ENCODE measurements around the gene STYXL2.

The STYXL2 gene

DNA sequence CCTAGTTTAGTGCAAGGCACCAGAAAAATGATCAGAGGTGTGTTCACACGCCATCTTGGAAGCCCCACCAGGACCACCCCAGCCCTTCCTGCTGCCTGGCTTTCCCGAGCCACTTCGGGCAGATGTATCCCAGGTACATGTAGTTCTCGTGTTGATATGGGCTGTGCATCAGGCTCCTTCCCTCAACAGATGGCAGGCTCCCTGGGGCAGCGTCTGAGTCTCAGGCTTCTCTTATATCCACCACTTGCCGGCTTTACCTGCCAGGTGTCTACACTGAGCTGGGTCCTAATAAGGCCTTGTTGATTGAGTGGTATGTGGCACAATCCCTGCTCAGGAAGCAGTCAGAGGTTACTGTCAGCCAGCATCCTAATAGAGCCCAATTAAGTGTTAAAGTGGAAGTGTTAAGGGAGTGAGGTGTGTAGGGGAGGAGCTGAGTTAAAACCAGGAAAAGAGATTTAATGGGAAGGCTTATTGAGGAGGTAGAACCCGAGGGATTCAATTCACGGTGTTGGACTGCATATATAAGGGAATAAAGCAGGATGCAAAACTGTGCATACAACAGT is 12.2 kb upstream of the STYXL2 start:
- no peak for DNase-seq

DNA sequence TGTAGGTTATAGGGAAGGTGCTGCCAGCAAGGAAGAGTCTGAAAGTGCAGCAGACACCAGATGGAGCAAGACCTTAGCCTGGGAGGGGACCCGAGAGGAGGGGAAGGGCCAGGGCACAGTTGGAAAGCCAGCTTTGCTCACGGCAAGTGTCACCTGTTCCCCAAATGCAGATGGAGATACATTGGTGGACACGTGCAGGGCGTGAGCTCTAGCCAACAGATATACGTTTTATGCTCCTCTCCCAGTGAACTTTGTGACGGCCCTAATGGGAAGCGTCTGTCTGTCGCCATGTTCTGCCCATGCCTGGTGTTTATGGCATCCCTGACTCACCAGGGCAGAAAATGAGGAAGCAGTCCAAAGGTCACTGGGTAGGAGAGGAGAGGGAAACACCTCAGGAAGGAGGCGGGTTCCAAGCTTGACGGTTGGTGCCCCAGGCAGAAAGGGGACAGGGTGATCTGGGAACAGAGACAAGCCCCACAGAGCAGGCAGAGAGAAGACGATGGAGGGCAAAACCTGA is 11.3 kb upstream of the STYXL2 start:
- no peak for DNase-seq

DNA sequence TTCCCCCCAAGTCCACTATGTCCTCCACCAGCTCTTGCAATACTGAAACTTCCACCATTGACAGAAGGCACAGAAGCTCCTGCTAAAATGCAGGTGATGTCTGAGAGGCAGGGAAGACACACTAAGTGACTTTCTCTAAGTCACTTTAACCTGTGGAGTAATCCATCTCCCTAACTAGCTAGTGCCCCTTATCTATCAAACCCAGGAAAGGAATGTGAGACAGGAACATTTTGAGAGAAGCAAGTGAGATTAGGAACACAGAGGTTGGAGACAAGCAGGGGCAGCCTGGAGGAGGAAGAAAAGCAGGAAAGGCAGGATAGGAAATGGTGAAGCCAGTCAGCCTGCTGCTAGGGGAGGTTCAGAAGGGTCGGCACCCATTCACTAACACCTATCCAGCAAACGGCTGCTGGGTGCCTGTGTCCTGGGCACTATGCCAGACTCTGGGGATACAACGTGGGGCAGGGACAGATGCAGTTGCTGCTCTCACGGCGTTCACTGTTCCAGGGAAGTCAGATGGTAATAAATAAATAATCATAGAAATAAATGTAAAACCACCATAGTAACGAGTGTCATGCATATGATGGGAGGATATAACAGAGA is 10.7 kb upstream of the STYXL2 start:
- no peak for DNase-seq

DNA sequence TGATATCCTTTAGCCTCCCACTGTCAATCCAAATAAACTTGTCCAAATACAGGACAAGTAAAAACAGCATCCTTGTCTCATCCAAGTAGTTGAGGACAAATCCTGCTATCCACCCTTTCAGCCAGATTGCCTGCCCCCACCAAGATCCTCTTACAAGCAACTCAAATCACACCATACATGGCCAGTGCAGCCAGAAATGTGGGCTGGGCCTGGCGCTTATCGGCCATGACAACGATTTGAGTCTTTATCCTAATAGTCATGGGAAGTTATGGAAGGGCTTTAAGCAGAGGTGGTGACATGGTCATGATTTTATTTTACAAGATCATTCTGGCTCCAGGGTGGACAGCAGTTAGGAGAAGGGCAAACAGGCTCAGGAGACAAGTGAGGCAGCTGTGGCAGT is 10.0 kb upstream of the STYXL2 start:
- no peak for DNase-seq

DNA sequence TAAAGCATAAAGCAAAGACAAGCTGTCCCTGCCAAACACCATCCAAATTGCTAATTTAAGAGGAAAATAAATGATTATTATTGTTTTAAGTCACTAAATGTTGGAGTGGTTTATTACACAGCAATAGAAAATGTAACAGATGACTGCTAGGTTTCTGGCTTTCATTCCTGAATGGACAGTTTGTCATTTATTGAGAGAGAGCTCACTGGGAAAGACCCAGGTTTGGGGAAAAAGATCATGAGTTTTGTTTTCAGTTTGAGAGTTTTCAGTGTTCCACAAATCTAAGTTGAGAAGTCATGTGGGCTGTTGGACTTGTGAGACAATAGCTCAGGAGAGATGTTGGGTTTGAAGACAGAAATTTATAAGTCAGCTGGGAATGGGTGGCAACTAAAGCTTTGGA is 9.1 kb upstream of the STYXL2 start:
- DNase-seq: no peak

DNA sequence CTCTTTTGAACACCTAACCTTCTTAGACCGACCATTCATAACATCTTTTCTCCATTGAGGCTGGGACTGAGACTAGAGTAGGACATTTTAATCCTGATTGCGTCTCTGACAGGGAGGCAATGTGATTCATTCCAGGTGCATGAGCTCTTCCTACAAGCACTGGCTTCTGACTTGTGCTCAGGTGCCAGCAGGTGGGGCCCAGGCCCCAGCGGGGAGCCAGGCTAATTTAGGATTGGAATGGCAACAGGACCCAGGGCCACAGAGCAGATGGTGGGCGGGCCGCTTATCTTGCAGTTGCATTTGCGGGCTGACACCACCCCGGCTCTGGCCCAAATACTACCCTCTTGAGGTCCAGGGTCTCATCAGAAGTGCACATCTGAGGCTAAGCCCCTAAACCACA is 7.8 kb upstream of the STYXL2 start:
- DNase-seq: no peak

DNA sequence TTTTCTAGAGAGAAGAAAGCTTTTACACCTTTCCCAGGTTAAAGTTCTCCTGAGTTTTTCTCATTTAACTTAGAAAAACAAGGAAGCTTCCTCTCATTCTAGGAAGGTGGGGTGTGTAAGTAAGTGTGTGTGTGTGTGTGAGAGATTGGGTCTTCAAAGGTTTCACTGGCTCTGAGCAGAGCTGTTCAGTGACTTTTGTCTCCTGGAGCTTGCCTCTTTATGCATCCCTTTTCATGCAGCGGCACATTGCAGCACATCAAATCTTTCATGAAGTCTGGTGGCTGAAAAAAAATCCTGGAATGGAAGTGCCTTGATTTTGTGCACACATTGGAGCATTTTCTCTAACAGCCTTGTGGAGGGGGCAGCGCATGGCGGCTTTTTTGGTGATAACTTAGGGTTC is 7.1 kb upstream of the STYXL2 start:
- no peak for DNase-seq

DNA sequence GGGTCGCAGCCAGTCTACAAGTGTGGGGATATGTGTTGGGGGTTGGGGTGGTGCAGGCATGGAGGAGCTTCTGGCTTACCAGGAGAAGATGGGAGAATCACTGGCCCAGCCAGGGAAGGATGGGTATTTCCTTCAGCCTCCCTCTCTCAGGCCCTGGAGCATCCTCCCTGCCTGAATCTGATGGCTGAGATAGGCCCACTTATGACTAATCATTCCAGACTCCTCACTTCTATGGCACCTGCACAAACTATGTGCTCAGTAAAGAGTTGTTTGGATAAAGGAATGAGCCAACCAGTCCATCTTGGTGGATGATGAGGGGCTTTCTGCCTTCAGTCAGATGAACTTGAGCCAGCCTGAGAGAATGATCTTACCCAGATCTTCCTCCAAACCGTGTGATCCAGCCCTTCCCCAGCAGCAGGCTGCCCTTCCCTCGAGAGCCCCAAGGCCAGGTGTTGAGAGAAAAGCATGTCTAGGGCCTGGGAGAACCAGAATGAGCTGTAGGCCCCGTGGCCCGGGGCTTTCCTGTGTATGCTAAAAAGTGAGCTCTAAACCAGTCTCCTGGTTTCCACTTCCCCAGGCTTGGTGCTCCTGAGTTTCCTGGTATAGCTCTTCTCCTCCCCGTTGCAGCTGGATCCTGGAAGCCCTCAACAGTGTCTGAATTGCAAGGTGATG is 5.0 kb upstream of the STYXL2 start:
- no peak for DNase-seq

DNA sequence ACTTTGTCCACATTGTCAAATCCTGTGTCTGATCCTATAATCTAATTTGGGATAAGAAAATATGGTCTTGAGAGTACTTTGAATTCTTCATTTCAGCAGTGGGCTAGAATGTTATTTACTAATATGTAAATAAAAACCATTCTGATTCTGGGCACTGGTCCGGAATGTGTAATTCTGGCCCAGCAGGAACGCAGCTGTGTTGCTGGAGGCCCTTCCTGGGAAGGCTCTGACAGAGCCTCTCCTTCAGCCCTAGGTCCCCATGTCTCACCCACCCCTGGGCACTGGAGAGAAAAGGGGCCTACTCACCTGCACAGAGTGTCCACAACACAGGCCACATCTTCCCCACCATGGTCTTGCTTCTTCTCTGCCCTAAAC is 3.9 kb upstream of the STYXL2 start:
- DNase-seq: no peak

DNA sequence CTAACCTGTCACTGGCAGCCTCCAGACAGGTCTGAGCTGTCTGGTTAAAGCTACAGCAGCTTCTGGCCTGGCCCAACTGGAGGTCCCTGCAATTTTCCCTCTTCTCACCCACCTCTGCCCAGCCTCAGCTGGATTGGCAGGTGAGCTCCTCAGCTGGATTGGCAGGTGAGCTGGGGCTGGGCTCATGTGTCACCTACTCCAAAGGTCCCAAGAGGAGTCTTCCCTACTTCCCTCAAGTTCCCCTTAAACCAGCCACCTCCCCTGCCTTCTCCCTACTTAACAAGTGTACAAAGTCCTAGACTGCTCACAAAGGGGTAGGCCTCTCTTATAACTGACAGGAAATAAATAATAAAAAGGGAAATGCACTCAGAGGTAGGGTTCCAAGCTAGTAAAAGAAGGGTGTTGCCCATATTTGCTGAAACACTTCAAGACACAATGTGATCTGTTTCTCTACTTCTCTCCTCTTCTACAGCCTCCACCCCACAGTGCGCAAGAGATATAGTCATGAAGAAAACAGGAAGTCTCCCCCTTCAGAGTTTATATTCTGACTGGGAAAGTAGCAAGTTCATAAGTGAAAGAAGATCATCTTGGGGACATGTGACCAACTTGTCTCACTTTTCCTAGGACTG is 3.4 kb upstream of the STYXL2 start, which contains the start of gene GPA33:
GPA33 (minus strand) TSS at position 64 of the 629 bp plus-strand sequence. CDS start 90 bp downstream, outside the sequence.
- no peak for DNase-seq

DNA sequence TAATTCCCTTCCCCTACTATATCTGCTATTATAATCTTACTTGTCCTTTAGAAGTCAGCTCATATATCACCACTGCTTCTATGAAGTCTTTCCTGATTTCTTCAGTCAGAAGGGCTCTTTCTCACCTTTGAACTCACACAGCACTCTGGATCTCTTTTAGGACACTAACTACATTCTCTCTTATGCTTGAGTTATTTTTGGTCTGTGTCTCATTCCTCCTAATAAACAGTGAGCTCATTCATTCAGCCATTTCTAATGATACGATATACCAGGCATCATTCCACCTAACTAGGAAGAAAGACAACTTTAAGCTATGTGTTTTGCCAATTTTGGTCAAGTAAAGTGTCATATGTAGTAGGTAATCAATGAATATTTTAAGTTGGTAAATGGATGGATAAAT is 1.2 kb upstream of the STYXL2 start:
- DNase-seq: no peak

DNA sequence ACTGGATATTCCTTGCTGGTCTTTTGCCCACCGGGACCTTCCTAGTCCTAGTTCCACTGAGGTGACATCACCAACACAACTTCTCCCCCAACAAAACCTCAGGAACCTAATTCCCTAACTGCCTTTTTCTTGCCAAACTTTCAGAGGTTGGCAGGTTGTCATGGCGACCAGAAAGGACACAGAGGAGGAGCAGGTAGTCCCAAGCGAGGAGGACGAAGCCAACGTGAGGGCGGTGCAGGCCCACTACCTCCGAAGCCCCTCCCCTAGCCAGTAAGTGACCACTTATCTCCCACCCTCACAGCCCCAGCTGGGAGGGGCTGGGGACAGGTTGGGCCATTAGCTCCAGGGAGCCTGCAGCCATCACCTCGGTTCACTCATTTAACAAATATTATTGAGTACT is 815 bp downstream of the STYXL2 start:
- DNase-seq: no peak

DNA sequence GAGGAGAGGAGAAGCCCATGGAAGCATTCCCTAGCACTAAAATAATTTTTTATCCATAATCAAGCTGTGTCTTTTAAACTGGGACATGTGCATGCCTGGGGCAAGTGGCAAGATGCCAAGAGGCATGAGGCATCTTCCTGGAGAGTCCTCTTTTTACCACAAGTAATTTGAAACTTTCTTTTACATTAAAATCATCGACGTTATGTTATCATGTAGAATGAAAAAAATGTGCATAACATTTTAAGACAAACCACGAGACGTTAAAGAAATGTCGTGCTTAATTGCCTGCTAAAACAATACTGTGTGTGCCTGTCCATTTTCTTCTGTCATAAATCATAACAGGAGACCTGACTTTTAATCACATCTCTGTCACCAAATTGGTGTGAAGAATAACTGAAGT is 1.5 kb downstream of the STYXL2 start:
- DNase-seq: no peak

DNA sequence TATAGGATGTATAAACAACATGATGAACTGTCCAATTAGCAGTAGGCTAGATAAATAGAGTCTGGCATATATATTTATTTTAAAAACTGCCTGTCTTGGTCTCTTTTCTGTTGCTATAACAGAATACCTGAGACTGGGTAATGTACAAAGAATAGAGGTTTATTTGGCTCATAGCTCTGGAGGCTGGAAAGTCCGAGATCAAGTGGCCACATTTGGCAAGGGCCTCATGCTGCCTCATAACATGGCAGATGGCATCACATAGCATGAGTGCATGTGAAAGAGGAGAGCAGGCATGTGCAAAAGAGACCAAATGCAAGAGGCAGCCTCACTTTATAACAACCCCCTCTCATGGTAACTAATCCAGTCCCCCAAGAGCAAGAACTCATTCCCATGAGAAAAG is 6.0 kb downstream of the STYXL2 start:
- no peak for DNase-seq

DNA sequence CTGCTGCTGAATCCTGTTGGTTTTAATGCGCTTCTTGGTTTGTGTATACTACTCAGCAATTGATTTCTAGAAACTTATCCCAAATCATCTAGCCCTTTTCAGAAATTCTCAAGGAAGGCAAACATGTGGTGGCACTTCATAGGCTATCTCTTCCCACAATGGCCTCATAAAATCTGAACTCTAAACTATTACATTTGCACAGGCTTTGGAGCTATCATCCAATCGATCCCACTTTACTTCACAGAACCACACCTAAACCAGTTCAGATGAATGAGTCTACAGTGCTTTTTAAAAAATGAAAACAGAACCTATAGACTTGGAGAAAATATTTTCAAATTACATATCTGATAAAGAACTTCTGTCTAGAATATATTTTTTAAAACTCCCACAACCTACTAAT is 6.9 kb downstream of the STYXL2 start:
- no peak for DNase-seq

DNA sequence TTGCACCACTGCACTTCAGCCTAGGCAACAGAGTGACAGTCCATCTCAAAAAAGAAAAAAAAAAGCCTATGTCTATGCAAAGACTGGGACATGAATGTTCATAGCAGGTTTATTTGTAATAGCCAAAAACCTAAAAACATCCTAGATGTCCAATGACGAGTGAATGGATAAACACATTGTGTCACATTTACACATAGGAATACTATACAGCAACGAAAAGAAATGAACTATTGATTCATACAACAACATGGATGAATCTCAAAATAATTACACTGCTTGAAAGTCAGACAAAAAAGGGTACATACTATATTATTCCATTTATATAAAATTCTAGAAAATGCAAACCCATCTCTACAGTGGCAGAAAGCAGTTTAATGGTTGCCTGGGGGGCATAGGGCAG is 7.9 kb downstream of the STYXL2 start:
- DNase-seq: no peak

DNA sequence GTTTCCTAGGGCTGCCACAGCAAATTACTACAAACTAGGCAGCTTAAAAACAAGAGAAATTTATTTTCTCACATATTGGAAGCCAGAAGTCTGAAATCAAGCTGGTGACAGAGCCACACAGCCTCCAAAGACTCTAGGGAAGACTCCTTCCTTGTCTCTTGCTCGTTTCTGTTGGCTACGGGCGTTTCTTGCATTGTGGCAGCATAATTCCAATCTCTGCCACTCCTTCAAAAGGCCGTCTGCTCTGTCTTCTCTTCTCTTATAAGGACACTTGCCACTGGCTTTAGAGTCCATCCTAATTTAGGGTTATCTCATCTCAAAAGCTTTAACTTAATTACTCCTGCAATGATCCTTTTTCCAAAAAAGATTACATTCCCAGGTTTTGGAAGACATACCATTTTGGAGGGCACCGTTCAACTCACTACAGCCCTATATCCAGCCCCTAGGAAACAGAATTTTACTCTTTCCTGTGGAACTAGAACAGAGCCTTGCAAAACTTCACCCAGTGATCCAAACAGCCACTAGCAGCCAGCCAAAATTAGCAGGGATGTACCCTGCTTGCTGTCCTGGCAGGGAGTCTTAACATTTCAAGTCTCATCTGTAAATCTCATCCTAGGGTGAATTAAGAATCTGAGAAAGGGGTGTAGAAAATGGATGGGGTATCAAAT is 9.2 kb downstream of the STYXL2 start:
- no peak for DNase-seq

DNA sequence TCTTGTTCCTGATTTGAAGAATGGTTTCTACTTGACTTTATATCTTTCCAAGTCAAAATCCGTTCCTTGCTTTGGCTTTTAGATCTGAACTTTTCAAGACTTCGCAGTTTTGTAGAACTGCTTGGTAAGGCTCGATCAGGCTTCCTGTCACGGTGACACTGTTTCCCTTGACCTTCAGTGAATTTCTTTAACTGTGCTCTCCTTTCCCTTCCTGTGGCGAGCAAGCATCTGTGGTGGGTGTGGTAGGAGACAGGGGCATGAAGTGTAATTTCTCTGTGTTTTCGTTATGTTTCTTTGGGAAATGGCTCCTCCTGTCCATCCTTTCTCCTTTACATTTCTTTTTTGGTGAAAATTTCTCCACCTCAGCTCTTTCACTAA is 10.4 kb downstream of the STYXL2 start:
- DNase-seq: no peak

DNA sequence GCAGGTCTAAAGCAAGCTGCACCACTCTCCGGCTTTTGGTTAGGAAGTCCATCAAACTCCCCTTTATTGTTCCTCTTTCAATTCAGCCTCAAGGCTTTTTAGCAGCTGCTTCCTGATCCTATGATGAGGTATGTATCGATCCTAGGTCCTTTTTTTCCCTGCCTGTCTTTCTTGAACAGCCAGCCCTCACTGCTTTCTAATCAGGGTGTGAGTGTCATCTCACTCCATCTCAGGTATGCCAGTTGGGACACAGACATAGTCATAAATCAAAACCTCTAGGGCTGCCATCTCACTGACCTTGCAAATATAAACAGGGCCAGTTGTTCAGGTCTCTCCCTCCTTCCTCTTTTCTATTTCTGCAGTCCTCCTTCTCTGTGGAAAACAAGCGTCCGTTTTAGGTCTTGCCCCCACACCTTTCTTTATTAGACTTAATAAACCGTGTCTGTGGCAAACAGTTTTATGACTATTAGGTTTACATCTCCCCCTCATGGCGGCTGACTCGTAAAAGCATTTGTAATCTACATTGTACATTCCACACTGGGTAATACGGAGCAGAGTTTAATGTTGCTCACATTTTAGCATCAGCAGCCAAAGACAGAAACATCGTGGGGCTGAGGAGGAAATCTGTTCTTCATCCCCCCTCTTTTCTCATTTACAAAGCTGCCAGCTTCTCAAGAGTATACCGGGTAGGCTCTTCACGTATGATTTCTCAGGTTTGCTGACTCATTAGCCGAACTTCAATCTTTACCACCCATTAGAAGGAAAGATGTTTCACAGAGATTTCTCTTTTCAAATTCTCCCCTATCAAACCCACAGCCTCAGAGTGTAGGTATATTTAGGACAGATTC is 11.6 kb downstream of the STYXL2 start:
- no peak for DNase-seq

DNA sequence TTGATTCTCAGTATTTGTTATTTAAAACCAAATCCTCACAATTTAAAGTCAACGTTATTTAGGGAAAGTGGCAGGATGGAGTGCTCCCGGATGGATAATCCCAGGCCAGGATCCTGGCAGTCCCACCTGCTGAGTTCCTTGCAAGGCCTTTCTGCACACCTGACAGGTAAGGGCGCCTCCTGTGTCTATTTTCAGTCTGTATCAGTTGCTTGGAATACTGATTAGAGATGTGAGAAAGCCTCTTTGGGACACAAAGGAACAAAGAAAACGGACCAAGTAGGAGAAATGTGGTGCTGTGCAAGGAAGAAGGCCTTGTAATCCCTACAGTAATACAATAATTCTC is 12.2 kb downstream of the STYXL2 start:
- DNase-seq: no peak

DNA sequence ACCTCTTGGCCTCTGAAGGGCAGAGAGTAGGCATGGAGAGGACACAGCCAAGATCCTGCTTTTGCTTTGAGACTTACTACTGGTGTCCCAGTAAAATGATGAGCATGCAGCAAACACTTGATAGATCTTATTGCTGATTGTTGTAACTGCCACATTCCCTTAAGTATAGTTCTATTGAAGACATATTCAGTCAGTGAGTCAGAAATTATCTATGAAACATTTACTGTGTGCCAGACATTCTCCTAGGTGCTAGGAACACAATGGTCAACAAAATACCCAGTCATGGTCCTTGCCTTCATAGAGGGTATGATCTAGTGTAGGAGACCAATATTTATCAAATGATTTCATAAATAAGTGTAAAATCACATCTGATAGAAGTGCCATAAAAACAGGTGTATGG is 13.6 kb downstream of the STYXL2 start:
- DNase-seq: no peak

DNA sequence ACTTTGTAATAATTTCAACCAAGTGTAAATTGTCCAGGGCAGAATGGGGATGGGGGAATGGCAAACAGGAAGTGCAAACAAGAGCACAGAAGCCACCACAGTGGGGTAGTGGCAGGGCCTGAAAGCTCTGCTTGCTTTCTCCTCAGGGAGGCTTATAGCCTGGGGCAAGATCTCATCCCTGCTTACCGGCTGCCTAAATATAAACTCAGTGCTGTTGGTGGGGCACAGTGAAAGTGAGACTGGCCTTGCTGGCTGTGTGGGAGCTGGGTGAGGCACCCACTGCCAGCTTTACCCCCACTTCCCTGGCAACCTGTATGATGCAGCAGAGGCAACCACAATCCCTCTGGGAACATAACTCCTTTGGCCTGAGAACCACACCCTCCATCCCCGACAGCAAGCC is 15.2 kb downstream of the STYXL2 start:
- DNase-seq: no peak

DNA sequence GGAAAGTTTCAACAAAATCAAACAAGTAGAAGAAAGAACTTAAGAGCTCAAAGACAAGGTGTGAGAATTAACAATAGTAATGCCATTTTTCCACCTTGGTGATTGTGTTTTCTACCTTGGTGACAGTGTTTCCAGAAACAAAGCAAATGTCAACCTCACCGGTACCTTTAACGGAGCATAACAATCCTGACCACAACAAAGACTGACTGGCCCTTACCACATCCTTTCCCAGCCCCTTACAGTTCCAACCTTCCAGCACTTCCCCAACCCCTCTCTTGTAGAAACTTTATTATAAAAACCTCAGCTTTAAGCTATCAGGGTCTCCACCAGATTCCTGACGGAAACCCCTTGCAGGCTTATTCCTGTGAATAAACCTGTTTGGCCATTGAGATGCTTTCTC is 16.7 kb downstream of the STYXL2 start:
- DNase-seq: no peak
